ENCODE results near the gene MTF2. TPM values are rescaled to one million over a fixed set of nuclear protein-coding genes. Genes with fewer than 3 reads are reported as not detected.

MTF2 gene
- polyA plus RNA-seq, 2 donors = 4.7 to 7.8 TPM

DNA sequence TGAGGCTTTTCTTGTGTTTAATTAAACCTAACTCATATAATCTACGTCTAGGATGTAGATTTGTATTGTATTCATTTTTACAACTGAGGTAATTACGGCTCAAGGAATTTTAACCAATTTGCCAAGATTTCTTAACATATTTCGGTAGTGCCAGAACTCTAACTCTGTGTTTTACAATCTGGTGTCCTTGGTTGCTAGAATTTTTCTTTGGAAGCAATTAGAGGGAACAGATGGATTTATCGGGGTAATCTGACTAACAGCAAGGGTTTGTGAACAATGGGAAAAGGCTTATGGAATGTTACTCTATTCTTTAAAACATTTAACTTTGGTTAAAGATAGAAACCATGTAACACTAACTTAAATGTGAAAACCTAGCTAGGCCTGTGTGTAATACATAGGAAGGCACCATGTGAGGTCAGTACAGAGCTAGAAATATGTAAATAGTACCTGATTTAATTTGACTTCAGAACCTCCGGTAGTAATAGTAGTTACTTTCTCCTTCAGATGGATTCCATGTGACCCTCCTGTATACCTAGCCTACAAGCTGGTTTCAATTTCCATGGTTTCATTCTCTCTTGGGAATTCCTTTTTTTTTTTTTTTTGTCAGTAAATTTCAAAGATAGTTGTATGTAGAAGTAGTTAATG, 1.2 kb downstream of the MTF2 start:
- H3K4me1 ChIP-seq (ENCODE audit: control insufficient read depth in 2 of 2, insufficient read depth in 2 of 2, low read length in 1 of 2) = no peaks in the 10 kb centered on the region
- H3K9me3 ChIP-seq (ENCODE audit: control insufficient read depth in 2 of 2, insufficient read depth in 1 of 2, low read depth in 1 of 2, low read length in 1 of 2) = no peaks in the 10 kb centered on the region
- WGBS, 2 donors = 1 to 2% methylated on average over 5 of the region's 5 CpGs
- H3K27me3 ChIP-seq (ENCODE audit: control insufficient read depth in 1 of 2, insufficient read depth in 2 of 2, low read length in 2 of 2) = no peaks in the 10 kb centered on the region
- no peaks in the 10 kb centered on the region for H3K36me3 ChIP-seq (ENCODE audit: control insufficient read depth in 2 of 2, insufficient read depth in 2 of 2, low read length in 1 of 2)
- peak overlapping the region; percentile 56 to 93 for H3K27ac ChIP-seq (ENCODE audit: low read depth in 2 of 2, low read length in 1 of 2)
- peak overlapping the region; percentile 86 to 99 for H3K4me3 ChIP-seq (ENCODE audit: low read depth in 1 of 2, low read length in 2 of 2)

DNA sequence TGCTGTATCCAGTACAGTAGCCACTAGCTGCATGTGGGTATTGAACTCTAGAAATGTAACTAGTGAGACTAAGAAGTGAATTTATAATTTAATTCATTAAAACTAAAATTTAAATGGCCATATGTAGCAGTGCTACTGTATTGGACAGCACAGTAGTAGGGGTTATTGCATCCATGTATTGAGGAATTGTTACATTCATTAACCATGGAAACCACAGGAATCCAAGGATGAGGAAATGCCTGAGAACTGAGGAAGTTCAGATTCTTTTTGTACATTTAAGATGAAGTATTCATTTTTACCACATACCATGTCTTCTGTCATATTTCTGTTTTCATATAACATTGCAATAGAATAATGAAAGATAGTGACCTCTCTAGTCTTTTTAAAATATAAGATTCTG, 2.6 kb downstream of the MTF2 start:
- Histone ChIP-seq H3K27me3 (ENCODE audit: control insufficient read depth in 1 of 2, insufficient read depth in 2 of 2, low read length in 2 of 2) (no peaks in the 10 kb centered on the region), H3K9me3 (ENCODE audit: control insufficient read depth in 2 of 2, insufficient read depth in 1 of 2, low read depth in 1 of 2, low read length in 1 of 2) (no peaks in the 10 kb centered on the region), H3K36me3 (ENCODE audit: control insufficient read depth in 2 of 2, insufficient read depth in 2 of 2, low read length in 1 of 2) (no peaks in the 10 kb centered on the region), H3K27ac (ENCODE audit: low read depth in 2 of 2, low read length in 1 of 2) (no peak overlapping the region), H3K4me3 (ENCODE audit: low read depth in 1 of 2, low read length in 2 of 2) (no peak overlapping the region), H3K4me1 (ENCODE audit: control insufficient read depth in 2 of 2, insufficient read depth in 2 of 2, low read length in 1 of 2) (no peaks in the 10 kb centered on the region)

DNA sequence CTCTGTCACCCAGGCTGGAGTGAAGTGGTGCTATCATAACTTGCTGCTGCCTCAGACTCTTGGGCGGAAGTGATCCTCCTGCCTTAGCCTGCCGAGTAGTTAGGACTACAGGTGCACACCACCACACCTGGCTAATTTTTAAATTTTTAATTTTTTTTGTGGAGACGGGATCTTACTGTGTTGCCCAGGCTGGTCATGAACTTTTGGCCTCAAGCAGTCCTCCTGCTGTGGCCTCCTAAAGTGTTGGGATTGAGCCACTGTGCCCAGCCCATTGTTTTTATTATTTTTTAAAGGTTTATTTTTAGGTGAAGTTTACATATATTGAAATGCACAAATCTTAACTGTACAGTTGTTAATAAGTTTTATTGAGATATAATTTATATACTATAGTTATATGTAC, 3.2 kb downstream of the MTF2 start:
- Histone ChIP-seq H3K4me3 (ENCODE audit: low read depth in 1 of 2, low read length in 2 of 2) (no peak overlapping the region), H3K4me1 (ENCODE audit: control insufficient read depth in 2 of 2, insufficient read depth in 2 of 2, low read length in 1 of 2) (no peaks in the 10 kb centered on the region), H3K27ac (ENCODE audit: low read depth in 2 of 2, low read length in 1 of 2) (no peak overlapping the region), H3K27me3 (ENCODE audit: control insufficient read depth in 1 of 2, insufficient read depth in 2 of 2, low read length in 2 of 2) (no peaks in the 10 kb centered on the region), H3K36me3 (ENCODE audit: control insufficient read depth in 2 of 2, insufficient read depth in 2 of 2, low read length in 1 of 2) (no peaks in the 10 kb centered on the region), H3K9me3 (ENCODE audit: control insufficient read depth in 2 of 2, insufficient read depth in 1 of 2, low read depth in 1 of 2, low read length in 1 of 2) (no peaks in the 10 kb centered on the region)
- 87 to 88% methylated on average over 3 of the region's 3 CpGs for WGBS, 2 donors

DNA sequence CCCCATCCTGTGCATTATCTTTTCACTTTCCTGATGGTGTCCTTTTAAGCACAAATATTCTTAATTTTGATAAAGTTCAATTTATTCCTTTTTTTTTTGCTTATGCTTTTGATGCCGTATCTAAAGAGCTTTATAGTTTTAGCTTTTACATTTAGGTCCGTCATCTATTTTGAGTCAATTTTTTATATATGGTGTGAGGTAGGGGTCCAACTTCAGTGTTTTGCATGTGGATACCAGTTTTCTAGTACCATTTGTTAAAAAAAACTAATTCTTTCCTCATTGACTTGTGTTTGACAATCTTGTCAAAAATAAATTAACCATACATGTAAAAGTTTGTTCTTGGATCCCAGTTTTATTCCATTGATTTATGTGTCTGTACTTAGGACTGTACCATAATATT, 4.9 kb downstream of the MTF2 start:
- Histone ChIP-seq H3K27me3 (ENCODE audit: control insufficient read depth in 1 of 2, insufficient read depth in 2 of 2, low read length in 2 of 2) (no peaks in the 10 kb centered on the region), H3K9me3 (ENCODE audit: control insufficient read depth in 2 of 2, insufficient read depth in 1 of 2, low read depth in 1 of 2, low read length in 1 of 2) (no peaks in the 10 kb centered on the region), H3K36me3 (ENCODE audit: control insufficient read depth in 2 of 2, insufficient read depth in 2 of 2, low read length in 1 of 2) (no peaks in the 10 kb centered on the region), H3K4me1 (ENCODE audit: control insufficient read depth in 2 of 2, insufficient read depth in 2 of 2, low read length in 1 of 2) (no peaks in the 10 kb centered on the region), H3K4me3 (ENCODE audit: low read depth in 1 of 2, low read length in 2 of 2) (no peak overlapping the region), H3K27ac (ENCODE audit: low read depth in 2 of 2, low read length in 1 of 2) (no peak overlapping the region)
- WGBS, 2 donors = 96 to 97% methylated on average over 2 of the region's 2 CpGs

DNA sequence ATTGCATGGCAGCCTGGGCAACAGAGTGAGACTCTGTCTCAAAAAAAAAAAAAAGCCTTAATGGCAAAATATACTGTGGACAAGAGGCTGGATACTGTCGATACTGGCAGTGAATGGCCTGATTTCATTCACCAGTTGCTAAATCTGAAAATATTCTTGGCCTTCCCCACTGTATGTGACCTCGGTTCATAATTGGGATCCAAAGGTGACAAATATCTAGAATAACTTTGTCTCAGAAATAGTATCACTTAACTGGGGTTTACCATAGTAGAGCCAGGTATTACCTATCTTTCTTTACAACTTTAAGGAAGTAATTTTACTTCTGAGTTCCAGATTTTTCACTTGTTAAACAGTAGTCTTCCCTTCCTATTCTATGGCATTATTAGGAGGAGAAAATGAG, 8.4 kb downstream of the MTF2 start:
- Histone ChIP-seq H3K27me3 (ENCODE audit: control insufficient read depth in 1 of 2, insufficient read depth in 2 of 2, low read length in 2 of 2) (no peaks in the 10 kb centered on the region), H3K9me3 (ENCODE audit: control insufficient read depth in 2 of 2, insufficient read depth in 1 of 2, low read depth in 1 of 2, low read length in 1 of 2) (no peaks in the 10 kb centered on the region), H3K36me3 (ENCODE audit: control insufficient read depth in 2 of 2, insufficient read depth in 2 of 2, low read length in 1 of 2) (no peaks in the 10 kb centered on the region), H3K4me1 (ENCODE audit: control insufficient read depth in 2 of 2, insufficient read depth in 2 of 2, low read length in 1 of 2) (no peaks in the 10 kb centered on the region), H3K4me3 (ENCODE audit: low read depth in 1 of 2, low read length in 2 of 2) (no peak overlapping the region), H3K27ac (ENCODE audit: low read depth in 2 of 2, low read length in 1 of 2) (no peak overlapping the region)
- 79 to 88% methylated on average over 2 of the region's 2 CpGs for WGBS, 2 donors

DNA sequence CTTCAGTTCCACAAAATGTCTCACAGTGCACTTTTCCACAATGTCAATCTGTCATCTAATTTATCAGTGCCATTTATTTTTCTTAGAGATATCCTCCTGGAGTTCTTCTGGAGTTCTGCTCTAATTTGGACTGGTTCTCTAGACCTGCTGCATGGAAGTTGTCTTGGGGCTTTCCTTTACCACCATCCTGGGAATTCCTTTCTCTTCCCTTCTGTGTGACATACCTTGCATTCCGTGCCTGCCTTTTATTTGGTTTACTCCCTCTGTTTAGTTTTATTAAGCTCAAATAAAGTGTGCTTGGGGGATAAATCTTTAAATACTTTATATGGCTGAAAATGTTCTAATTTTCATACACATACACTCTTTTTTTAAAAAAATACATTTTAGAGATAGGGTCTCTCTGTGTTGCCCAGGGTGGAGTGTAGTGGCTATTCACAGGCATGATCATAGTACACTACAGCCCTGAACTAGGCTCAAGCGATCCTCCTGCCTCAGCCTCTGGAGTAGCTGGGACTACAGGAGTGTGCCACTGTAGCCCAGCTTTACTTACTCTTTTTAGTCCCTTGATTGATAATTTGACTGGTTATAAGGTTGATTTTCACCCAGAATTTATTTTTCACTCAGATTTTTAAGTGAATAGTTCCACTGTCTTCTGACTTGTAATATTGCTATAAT, 14.4 kb downstream of the MTF2 start:
- Histone ChIP-seq H3K27me3 (ENCODE audit: control insufficient read depth in 1 of 2, insufficient read depth in 2 of 2, low read length in 2 of 2) (no peaks in the 10 kb centered on the region), H3K27ac (ENCODE audit: low read depth in 2 of 2, low read length in 1 of 2) (no peak overlapping the region), H3K9me3 (ENCODE audit: control insufficient read depth in 2 of 2, insufficient read depth in 1 of 2, low read depth in 1 of 2, low read length in 1 of 2) (no peaks in the 10 kb centered on the region), H3K36me3 (ENCODE audit: control insufficient read depth in 2 of 2, insufficient read depth in 2 of 2, low read length in 1 of 2) (no peaks in the 10 kb centered on the region), H3K4me1 (ENCODE audit: control insufficient read depth in 2 of 2, insufficient read depth in 2 of 2, low read length in 1 of 2) (no peaks in the 10 kb centered on the region), H3K4me3 (ENCODE audit: low read depth in 1 of 2, low read length in 2 of 2) (no peak overlapping the region)
- WGBS, 2 donors = 82 to 89% methylated on average over 2 of the region's 2 CpGs

DNA sequence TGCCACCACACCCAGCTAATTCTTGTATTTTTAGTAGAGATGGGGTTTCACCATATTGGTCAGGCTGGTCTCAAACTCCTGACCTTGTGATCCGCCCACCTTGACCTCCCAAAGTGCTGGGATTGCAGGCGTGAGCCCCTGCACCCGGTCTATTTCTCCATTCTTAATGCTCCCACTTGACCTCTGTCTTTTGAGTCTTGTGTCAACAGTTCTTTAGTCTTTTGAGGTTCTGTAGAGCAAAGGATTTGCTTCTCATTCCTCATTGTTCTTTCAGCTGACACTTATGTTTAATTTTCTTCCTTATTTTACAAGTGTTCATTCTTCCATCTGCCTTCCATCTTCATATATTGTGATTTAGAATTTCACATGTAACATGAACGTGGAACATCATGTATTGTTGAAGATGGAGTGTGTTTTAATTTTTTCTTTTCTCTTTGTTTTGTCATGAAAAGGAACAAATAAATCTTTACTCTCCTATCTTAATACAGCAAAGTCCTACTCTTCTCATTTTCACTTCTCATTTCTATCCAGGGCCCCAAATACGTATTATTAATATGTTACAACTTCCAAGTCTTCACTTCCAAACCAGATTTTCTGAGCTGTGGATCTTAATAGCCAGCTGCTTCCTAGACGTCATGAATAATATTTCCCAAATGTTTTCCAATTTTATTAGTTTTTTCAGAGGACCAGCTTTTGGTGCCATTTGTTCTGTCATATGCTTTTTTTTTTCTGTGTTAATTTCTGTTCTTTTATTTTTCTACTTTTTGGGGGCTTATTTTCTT, 16.9 kb downstream of the MTF2 start:
- WGBS, 2 donors = 79 to 82% methylated on average over 6 of the region's 6 CpGs
- Histone ChIP-seq H3K9me3 (ENCODE audit: control insufficient read depth in 2 of 2, insufficient read depth in 1 of 2, low read depth in 1 of 2, low read length in 1 of 2) (no peaks in the 10 kb centered on the region), H3K4me3 (ENCODE audit: low read depth in 1 of 2, low read length in 2 of 2) (no peak overlapping the region), H3K27me3 (ENCODE audit: control insufficient read depth in 1 of 2, insufficient read depth in 2 of 2, low read length in 2 of 2) (no peaks in the 10 kb centered on the region), H3K4me1 (ENCODE audit: control insufficient read depth in 2 of 2, insufficient read depth in 2 of 2, low read length in 1 of 2) (no peaks in the 10 kb centered on the region), H3K27ac (ENCODE audit: low read depth in 2 of 2, low read length in 1 of 2) (no peak overlapping the region), H3K36me3 (ENCODE audit: control insufficient read depth in 2 of 2, insufficient read depth in 2 of 2, low read length in 1 of 2) (no peaks in the 10 kb centered on the region)

DNA sequence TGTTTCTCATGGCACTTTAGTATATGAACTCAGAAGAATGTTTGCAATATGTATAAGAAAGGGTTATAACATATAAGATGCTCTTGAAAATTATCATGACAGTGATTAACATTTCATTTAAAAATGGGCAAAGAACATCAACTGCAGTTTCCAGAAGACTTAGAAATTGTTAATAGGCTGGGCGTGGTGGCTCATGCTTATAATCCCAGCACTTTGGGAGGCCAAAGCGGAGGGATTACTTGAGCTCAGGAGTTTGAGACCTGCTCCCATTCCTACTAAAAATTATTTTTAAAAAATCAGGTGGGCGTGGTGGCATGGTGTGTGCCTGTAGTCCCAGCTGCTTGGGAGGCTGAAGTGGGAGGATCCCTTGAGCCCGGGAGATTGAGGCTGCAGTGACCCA, 23.1 kb downstream of the MTF2 start:
- WGBS, 2 donors = 91 to 92% methylated on average over 4 of the region's 4 CpGs

DNA sequence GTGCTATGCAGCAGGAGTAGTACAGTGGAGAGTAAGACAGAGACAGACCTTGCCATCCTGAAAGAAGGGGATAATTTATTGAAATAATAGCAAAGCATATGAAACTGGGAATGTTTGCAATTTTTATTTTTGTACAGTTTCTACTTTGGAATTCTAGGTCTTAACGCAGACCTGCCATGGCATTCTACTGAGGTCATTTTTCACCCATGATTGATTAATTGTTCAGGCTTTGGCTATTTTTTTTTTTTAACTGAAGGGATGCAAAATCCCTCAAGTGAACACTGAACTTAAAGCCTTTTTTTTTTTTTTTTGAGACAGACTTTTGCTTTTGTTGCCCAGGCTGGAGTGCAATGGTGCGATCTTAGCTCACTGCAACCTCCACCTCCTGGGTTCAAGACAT, 27.1 kb downstream of the MTF2 start:
- H3K27ac ChIP-seq (ENCODE audit: low read depth in 2 of 2, low read length in 1 of 2) = no peak overlapping the region
- no peaks in the 10 kb centered on the region for H3K36me3 ChIP-seq (ENCODE audit: control insufficient read depth in 2 of 2, insufficient read depth in 2 of 2, low read length in 1 of 2)
- H3K27me3 ChIP-seq (ENCODE audit: control insufficient read depth in 1 of 2, insufficient read depth in 2 of 2, low read length in 2 of 2) = no peaks in the 10 kb centered on the region
- no peaks in the 10 kb centered on the region for H3K9me3 ChIP-seq (ENCODE audit: control insufficient read depth in 2 of 2, insufficient read depth in 1 of 2, low read depth in 1 of 2, low read length in 1 of 2)
- WGBS, 2 donors = 86% methylated on average over 2 of the region's 2 CpGs
- no peak overlapping the region for H3K4me3 ChIP-seq (ENCODE audit: low read depth in 1 of 2, low read length in 2 of 2)
- no peaks in the 10 kb centered on the region for H3K4me1 ChIP-seq (ENCODE audit: control insufficient read depth in 2 of 2, insufficient read depth in 2 of 2, low read length in 1 of 2)

More for the DNA sequence above, 23.1 kb downstream of the MTF2 start:
- no peaks in the 10 kb centered on the region for H3K36me3 ChIP-seq (ENCODE audit: control insufficient read depth in 2 of 2, insufficient read depth in 2 of 2, low read length in 1 of 2)
- H3K27ac ChIP-seq (ENCODE audit: low read depth in 2 of 2, low read length in 1 of 2) = no peak overlapping the region
- no peaks in the 10 kb centered on the region for H3K9me3 ChIP-seq (ENCODE audit: control insufficient read depth in 2 of 2, insufficient read depth in 1 of 2, low read depth in 1 of 2, low read length in 1 of 2)
- no peaks in the 10 kb centered on the region for H3K27me3 ChIP-seq (ENCODE audit: control insufficient read depth in 1 of 2, insufficient read depth in 2 of 2, low read length in 2 of 2)
- H3K4me3 ChIP-seq (ENCODE audit: low read depth in 1 of 2, low read length in 2 of 2) = no peak overlapping the region
- H3K4me1 ChIP-seq (ENCODE audit: control insufficient read depth in 2 of 2, insufficient read depth in 2 of 2, low read length in 1 of 2) = no peaks in the 10 kb centered on the region
